ENCODE data around the gene ACVR2B. TPM values are rescaled to one million over a fixed set of nuclear protein-coding genes. Genes with fewer than 3 reads are reported as not detected.
"Not testable (repeated sequence)": the region's sequence is repeated elsewhere in the genome, so short reads cannot be mapped to it uniquely, and the experiment has no call there.

ACVR2B gene
- 10 to 100 TPM; 15.4 to 16.9 (median 15.7) TPM for polyA plus RNA-seq (ENCODE audit: insufficient read length in 3 of 3)

DNA sequence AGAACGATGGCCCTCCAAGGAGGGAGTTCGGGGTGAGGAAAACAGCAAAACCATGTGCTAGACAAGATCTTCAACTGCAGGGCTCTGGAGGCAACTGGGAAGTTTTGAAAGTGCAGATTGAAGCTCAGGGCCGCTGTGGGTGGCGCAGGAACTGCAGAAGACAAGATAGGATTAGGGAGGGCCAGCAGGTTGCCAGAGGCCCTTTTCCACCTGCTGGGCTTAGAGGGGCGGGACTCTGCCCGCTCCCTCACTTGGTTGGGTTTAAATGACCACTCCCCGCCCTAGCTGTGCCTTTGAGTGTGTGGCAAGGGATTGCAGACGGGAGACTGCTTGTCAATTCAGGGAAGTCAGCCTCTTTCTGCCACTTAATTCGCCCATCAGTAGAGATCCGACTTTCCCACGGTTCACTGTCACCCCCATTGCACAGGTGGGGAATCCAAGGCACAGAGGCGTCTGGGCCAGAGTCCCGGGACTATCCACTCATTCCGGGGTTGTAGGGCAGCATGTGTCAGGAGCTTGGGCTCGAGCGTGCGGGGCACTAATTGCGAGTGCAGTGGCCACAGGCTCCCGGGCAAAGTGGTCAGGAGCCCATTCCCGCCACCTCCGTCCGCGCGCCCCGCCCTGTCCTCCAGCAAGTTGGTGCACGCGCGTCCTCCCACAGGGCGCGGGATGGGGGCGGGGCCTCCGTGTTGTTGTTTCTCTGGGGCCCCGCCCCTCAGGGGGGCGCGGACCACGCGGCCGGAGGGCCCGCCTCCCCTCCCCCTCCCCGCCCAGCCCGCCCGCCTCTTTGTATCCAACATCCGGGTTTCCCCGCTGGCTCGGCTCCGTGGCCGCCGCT is at the start of gene ACVR2B:
Gene ACVR2B, plus strand, starts transcription at position 816 of the 838 bp plus-strand sequence. CDS start 433 bp downstream, outside the sequence.
- DNase-seq (ENCODE audit: low read depth in 3 of 3, low spot score in 2 of 3), result peak in 2 of 3 donors; percentile 45 to 72

- no peak for DNase-seq (ENCODE audit: low read depth in 3 of 3, low spot score in 2 of 3)
Measured at GRCh38 chr3:38404286-38404685, 49.4 kb upstream of the ACVR2B start.

GRCh38 chr3:38411591-38411990 is 42.1 kb upstream of the ACVR2B start:
- no peak for DNase-seq (ENCODE audit: low read depth in 3 of 3, low spot score in 2 of 3)

- not testable (repeated sequence) for DNase-seq (ENCODE audit: low read depth in 3 of 3, low spot score in 2 of 3)
Measured at GRCh38 chr3:38420758-38421157, 32.9 kb upstream of the ACVR2B start.

- no peak for DNase-seq (ENCODE audit: low read depth in 3 of 3, low spot score in 2 of 3)
Measured at GRCh38 chr3:38421679-38422336, 31.9 kb upstream of the ACVR2B start.

DNA sequence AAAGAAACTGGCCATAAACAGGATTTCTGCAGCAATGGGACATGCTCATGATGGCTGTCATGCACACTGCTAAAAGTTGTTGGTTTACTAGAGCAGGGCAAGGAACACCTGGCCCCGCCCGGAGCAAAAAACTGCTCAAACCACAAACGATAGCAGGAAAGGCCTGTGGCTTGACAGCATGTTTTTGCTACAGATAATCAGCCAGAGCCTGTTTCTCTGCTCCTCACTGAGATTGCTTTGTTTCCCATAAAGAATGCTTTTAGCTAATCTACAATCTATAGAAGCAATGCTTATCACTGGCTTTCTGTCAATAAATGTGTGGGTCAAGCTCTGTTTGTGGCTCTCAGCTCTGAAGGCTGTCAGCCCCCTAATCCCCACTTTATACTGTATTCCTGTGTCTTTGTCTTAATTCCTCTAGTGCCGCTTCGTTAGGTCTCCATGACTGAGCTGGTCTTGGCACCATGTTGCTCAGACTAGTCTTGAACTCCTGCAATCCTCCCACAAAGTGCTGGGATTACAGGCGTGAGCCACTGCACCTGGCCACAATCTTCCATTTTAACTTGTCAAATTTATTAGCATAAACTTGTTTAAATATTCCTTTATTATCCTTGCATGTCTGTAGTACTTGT is 26.8 kb upstream of the ACVR2B start:
- not testable (repeated sequence) for DNase-seq (ENCODE audit: low read depth in 3 of 3, low spot score in 2 of 3)

- not testable (repeated sequence) for DNase-seq (ENCODE audit: low read depth in 3 of 3, low spot score in 2 of 3)
Measured at GRCh38 chr3:38432871-38433658, 20.6 kb upstream of the ACVR2B start.

- DNase-seq (ENCODE audit: low read depth in 3 of 3, low spot score in 2 of 3), result not testable (repeated sequence)
Measured at GRCh38 chr3:38433661-38434060, 20.0 kb upstream of the ACVR2B start.

- DNase-seq (ENCODE audit: low read depth in 3 of 3, low spot score in 2 of 3), result not testable (repeated sequence)
Measured at GRCh38 chr3:38438436-38439069, 15.1 kb upstream of the ACVR2B start.

- not testable (repeated sequence) for DNase-seq (ENCODE audit: low read depth in 3 of 3, low spot score in 2 of 3)
Measured at GRCh38 chr3:38443205-38443604, 10.5 kb upstream of the ACVR2B start.

GRCh38 chr3:38446085-38446686 is 7.5 kb upstream of the ACVR2B start:
- no peak for DNase-seq (ENCODE audit: low read depth in 3 of 3, low spot score in 2 of 3)

GRCh38 chr3:38446812-38447211 is 6.9 kb upstream of the ACVR2B start:
- no peak for DNase-seq (ENCODE audit: low read depth in 3 of 3, low spot score in 2 of 3)

GRCh38 chr3:38450853-38451252 is 2.8 kb upstream of the ACVR2B start:
- no peak for DNase-seq (ENCODE audit: low read depth in 3 of 3, low spot score in 2 of 3)

DNA sequence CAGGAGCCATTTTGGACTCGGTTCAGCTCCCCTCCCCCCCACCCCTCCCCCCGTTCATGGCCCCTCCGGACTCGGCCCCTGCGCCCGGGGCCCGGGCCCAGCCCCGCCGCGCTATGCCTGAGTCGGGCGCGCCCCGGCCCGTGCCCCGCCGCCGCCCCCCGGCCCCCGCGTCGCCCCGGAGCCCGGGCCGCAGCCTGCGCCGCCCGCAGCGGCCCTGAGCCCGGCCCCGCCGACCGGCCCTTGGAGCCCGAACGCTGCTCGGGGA is 155 bp downstream of the ACVR2B start:
- DNase-seq (ENCODE audit: low read depth in 3 of 3, low spot score in 2 of 3), result no peak

GRCh38 chr3:38454178-38454883 is 641 bp downstream of the ACVR2B start:
- no peak for DNase-seq (ENCODE audit: low read depth in 3 of 3, low spot score in 2 of 3)

DNA sequence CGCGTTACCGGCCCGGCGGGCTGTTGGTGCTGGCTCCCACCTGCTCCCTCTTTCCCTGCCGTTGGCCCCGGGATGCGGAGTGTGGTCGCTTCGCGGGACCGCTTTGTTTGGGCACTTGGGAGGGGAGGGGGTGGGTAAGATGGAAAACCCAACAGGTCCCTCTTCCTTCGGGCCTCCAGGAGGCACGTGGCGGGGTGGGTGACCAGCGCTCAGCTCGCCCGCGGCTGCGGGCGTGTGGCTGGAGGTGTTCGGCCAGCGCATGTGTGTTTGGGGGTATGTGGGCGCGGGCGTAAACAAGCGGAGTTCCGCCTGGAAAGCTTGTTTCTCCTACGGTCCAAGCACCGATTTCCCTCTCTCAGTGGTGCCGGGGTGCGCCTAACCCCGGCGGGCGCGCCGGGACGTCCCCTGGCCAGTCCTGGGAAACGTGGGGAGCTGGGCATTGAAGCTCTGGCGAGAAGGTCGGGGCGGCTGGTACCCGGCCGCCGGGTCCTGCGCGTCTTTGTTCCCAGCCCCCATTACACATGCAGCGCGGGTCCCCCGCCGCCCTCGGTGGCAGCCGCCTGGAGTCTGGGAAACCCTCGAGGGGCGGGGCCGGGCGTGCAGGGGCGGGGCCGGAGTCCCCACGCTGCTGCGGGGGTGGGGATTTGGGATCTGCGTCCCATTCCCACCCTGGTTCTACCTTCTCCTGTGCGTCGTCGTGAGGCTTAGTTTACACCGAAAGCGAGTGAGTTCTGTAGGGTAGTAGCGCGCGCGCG is 1.4 kb downstream of the ACVR2B start:
- DNase-seq (ENCODE audit: low read depth in 3 of 3, low spot score in 2 of 3), result peak in 1 of 3 donors; percentile 72

GRCh38 chr3:38455639-38456430 is 2.1 kb downstream of the ACVR2B start:
- no peak for DNase-seq (ENCODE audit: low read depth in 3 of 3, low spot score in 2 of 3)

All from right renal cortex interstitium (tissue), 3 donors.